Measurements from ENCODE around the gene PIK3CD.
A peak's percentile ranks its signal among the peaks of the same experiment; 100 is the strongest.
"Not testable (repeated sequence)": the region's sequence is repeated elsewhere in the genome, so short reads cannot be mapped to it uniquely, and the experiment has no call there.

The PIK3CD gene

DNA sequence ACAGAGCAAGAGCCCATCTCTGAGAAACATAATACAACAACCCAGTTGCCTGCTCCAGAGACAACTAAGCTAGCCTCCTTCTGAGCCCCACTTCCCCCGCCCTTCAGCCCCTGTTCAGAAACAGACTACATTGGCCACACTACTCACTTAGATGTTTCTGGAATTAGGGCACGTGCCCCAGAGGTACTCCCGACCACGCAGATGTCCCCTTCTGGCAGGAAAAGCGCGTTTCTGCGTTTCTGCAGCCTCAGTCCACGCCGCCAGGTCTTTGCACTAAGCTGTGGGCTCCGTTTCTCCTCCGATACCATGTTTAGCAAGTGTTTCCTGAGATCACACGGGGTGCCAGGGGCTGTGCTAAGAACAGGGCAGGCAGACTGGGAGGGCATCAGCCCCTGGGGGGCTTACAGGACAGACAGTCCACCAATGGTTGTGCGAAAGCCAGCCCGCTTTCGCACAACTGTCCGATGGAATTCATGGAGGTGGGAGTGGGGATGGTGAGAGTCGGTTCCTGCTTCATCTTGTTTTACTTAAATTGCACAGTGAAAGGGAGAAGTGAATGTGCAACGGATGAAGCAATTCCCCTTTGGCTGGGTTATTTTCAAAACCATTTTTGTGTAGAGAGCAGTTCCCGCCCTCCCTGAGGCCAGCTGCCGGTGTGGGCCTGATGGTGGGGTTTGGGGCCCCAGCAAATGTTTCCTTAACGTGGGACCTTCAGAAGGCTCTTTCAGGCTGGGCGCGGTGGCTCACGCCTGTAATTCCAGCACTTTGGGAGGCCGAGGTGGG is 2.7 kb downstream of the PIK3CD start:
- DNase-seq (ENCODE audit: low read depth, low spot score), result no peak

- no peak for DNase-seq (ENCODE audit: low read depth, low spot score)
These were observed 3.5 kb downstream of the PIK3CD start for GRCh38 chr1:9654834-9655723.

DNA sequence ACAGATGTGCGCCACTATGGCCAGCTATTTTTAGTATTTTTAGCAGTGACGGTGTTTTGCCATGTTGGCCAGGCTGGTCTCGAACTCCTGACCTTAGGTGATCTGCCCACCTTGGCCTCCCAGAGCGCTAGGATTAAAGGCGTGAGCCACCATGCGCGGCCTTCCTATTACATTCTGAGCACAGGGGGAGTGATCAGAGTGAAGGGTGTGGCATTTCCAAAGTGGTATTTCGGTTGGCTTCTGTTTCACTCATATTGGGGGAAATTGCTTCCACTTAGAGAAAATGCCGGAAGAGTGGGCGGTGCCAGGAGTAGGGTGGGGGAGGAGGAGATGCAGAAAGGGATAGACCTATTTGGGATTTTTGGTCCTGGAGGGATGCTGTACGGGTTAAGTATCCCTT is 4.3 kb downstream of the PIK3CD start:
- no peak for DNase-seq (ENCODE audit: low read depth, low spot score)

DNA sequence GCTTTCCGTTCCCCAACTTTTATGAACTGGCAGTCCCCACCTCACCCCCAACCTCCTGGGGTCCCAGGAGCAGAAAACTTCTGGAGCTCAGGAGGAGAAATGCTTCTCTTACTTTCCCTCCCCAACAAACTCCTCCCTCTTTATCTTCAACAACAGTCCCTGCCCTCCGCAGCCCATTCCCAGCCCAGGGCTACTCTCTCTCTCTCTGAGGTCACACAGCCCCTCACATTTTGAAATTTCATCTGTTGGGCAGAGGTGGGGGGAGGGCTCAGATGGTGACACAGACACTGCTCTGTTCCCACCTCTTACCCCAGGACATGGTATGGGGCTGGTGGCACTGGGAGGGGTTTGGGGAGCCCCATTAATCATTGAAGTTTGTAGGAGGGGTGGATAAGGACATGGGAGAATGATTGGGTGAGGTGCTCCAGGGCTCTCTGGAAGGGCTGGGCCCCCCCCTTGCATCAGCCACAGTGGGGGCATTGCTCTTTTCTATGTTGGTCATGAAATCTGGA is 6.0 kb downstream of the PIK3CD start:
- DNase-seq (ENCODE audit: low read depth, low spot score), result no peak

GRCh38 chr1:9658199-9658598 is 6.7 kb downstream of the PIK3CD start:
- no peak for DNase-seq (ENCODE audit: low read depth, low spot score)

DNA sequence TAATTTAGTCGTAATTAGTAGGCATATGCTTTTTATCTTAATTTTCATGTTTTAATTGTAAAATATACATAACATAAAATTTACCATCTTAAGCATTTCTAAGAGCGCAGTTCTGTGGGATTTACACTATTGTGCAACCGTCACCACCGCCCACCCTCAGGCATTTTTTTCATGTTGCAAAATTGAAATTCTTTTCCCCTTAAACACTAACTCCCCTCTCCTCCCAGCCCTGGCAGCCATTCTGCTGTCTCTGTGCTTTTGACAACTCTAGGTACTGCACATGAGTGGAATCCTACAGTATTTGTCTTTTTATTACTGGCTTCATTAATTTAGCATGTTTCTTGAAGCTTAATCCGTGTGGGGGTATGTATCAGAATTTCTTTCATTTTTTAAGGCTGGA is 7.8 kb downstream of the PIK3CD start:
- no peak for DNase-seq (ENCODE audit: low read depth, low spot score)

DNA sequence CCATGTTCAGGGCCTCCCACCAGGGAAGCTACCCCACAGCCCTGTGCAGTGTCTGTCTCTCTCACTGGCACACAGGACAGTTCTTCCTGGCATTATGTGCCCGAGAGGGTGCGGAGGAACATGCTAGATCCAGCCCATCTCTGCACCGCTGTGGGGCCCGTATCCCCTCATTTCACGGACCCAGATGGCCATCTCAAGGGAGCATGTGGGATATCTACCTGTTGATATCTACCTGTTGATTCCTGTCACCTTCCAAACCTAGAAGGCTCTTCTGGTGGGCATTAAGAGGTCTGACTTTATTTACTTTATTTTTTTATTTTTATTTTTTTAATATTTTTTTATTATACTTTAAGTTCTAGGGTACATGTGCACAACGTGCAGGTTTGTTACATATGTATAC is 11.7 kb downstream of the PIK3CD start:
- DNase-seq (ENCODE audit: low read depth, low spot score), result no peak

DNA sequence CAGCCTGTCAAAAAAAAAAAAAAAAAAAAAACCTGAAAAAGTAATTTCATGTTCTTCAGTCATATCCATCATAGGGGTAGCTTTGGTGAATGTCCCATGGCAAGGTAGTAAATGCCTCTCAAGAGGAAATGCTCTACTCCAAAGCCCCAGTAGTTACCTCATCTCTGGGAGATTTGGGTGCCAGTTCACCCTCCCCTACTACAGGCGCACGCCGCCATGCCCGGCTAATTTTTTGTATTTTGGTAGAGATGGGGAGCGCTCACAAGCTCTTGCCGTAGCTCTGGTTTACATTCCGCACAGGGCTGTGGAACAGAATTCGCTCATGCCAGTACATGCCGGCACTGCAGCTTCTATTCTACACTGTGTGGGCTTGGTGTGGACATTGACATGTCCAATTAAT is 13.7 kb downstream of the PIK3CD start:
- no peak for DNase-seq (ENCODE audit: low read depth, low spot score)

DNA sequence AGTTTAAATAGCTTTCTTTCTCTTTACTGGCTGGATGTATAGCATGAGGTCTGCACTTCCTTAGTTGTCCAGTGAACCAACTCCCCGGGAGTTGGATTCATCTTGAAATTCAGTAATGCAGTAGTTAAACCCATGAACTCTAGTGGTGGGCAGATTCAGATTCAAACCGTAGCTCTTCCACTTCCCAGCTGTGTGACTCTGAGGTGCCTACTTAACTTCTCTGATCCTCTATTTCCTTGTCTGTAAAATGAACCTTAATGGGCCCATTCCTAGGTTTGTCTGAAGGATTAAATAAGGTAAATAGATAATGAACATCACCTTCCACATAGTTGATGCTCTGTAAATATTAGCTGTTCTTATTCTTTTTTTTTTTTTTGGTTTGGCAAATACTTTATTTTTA is 16.5 kb downstream of the PIK3CD start:
- no peak for DNase-seq (ENCODE audit: low read depth, low spot score)

DNA sequence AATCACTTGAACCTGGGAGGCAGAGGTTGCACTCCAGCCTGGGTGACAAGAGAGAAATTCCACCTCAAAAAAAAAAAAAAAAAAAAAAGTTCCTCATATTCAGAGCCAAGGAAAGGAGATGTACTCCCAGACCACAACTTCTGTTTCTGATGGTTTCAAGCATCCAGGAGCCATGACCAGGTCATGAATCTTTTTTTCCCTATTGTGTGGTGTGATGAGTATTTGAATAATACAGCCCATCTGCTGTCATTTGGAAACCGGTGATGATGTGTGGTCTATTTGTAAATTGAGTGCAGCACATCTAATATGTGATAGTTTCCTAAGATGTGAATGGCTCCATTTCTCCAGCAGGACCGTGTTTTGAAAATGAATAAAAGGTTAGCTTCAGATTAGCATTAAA is 18.6 kb downstream of the PIK3CD start:
- DNase-seq (ENCODE audit: low read depth, low spot score), result no peak

- DNase-seq (ENCODE audit: low read depth, low spot score), result no peak
These were observed 20.0 kb downstream of the PIK3CD start for GRCh38 chr1:9671377-9672140.

- DNase-seq (ENCODE audit: low read depth, low spot score), result no peak
These were observed 20.9 kb downstream of the PIK3CD start for GRCh38 chr1:9672444-9672843.

DNA sequence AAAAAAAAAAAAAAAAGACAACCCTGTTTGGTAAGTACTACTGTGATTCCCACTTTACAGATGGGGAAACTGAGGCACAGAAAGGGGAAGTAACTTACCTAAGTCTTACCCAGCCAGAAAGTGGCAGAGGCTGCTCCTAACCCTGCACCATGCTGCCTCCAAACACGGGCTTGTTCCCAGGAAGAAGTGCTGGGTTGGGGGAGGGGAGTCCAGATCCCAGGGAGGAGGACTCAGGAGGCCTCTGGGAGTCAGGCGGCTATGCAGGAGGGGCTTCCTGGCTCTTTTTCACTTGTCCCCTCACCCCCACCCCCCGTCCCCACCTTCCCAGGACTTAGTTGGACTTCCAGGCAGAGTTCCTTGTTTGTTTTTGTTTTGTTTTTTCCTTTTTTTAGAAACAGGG is 23.9 kb downstream of the PIK3CD start:
- DNase-seq (ENCODE audit: low read depth, low spot score), result no peak

- not testable (repeated sequence) for DNase-seq (ENCODE audit: low read depth, low spot score)
These were observed 24.6 kb downstream of the PIK3CD start for GRCh38 chr1:9676128-9676527.

GRCh38 chr1:9676815-9677393 is 25.4 kb downstream of the PIK3CD start:
- no peak for DNase-seq (ENCODE audit: low read depth, low spot score)

- DNase-seq (ENCODE audit: low read depth, low spot score), result no peak
These were observed 28.6 kb downstream of the PIK3CD start for GRCh38 chr1:9680091-9680490.

DNA sequence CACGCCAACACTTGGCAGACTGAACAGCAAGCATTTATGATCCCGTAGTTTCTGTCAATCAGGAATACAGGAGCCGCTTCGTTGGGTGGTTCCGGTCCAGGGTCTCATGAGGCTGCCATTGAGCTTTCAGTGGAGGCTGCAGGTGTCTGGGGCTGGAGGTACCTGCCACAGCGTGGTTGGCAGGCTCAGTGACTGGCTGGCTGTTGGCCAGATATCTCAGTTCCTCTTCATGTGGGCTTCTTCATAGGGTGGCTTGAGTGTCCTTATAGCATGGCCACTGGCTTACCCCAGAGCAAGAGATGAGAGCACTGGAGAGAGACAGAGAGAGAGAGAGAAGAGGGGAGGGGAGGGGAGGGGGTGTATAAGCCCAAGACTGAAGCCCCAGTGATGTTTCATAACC is 29.3 kb downstream of the PIK3CD start:
- DNase-seq (ENCODE audit: low read depth, low spot score), result no peak

GRCh38 chr1:9684801-9685200 is 33.3 kb downstream of the PIK3CD start:
- no peak for DNase-seq (ENCODE audit: low read depth, low spot score)

- DNase-seq (ENCODE audit: low read depth, low spot score), result peak; percentile 76
These were observed 35.8 kb downstream of the PIK3CD start for GRCh38 chr1:9687120-9687873.

- peak; percentile 46 for DNase-seq (ENCODE audit: low read depth, low spot score)
These were observed 36.5 kb downstream of the PIK3CD start for GRCh38 chr1:9687874-9688582.
